GM18519 (cell line): Measurements from ENCODE around the gene VPS8.

Experiments used
- ATAC-seq: cut with Tn5 transposase; IDR thresholded peaks from one replicate; pipeline ENCODE4 v1.9.1; 2021; ENCODE audit warnings: mild to moderate bottlenecking, moderate library complexity; ENCODE audit not compliant: unreplicated experiment, low FRiP score

The VPS8 gene

DNA sequence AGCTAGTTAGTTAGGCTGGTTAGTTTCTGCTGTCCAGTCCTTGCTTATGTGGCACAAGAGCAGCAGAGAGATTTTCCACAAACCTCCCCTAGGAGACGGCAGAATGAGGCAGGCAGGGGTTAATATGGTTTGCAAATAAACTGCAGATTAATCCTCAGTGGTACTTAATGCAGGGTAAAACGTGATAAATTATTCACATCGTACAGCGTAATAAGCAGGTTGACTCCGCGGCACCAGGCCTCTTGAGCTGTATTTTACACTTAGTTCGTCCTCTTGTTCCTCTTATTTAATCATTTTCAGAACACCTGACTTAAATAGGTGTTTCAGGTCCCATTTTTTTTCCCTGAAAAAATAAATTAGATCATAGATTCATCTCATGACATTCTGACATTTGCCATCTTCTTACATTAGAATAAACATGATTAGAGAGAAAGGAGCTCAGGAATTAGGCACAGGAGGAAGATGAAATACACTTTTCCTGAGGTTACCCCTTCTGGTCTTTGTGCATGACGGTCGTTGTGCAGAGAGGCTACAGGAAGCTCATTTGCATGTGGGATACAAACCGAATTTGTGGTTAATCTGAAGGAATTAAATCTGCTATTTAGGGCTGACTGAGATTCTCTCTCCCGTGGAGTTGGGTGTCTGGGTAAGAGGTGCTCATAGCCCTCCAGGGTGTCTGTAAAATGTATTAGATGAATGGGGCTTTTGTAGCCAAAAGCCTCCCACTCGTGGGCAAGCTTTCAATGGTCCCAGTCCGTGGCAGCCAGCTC is 27.1 kb upstream of the VPS8 start:
- no peak for ATAC-seq

DNA sequence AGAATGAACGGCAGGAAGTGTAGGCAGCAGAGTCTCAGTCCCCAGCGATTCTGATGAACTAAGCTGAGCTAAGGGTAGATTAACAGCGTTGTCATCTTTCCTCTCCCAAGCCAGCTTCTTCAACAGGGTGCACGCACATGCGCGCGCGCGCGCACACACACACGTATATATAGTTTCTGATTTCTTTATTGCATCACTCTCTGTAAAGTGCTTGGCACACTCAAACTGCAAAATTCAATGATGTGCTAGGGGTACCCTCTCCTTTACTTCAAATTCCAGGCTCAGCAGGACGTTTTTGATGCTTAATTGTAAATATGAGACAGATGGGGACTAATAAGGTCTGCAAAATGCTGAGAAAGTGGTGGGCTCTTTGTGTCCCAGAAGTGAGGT is 26.1 kb upstream of the VPS8 start:
- no peak for ATAC-seq

- ATAC-seq, result no peak
Measured at GRCh38 chr3:184786280-184786941, 25.6 kb upstream of the VPS8 start.

- no peak for ATAC-seq
Measured at GRCh38 chr3:184788751-184789150, 23.2 kb upstream of the VPS8 start.

GRCh38 chr3:184789314-184789998 is 22.5 kb upstream of the VPS8 start:
- no peak for ATAC-seq

DNA sequence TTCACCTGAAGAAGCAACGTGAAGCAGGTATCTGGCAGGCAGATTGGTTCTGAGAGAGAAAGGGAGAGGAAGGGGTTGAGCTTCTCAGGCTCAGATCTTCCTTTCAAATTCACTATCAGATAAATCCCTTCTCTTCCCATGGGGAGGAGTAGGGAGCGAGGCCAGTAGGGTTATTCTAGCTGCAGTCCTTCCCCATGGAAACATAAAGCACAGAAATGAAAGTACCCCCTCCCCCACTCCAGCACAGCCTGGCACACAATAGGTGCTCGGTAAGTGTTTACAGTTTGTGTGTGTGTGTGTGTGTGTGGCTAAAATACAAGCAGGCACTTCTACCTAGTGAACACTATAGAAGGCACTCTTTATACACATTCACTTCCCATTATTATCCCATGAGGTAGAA is 20.8 kb upstream of the VPS8 start:
- ATAC-seq, result no peak

- ATAC-seq, result no peak
Measured at GRCh38 chr3:184795522-184796190, 16.3 kb upstream of the VPS8 start.

DNA sequence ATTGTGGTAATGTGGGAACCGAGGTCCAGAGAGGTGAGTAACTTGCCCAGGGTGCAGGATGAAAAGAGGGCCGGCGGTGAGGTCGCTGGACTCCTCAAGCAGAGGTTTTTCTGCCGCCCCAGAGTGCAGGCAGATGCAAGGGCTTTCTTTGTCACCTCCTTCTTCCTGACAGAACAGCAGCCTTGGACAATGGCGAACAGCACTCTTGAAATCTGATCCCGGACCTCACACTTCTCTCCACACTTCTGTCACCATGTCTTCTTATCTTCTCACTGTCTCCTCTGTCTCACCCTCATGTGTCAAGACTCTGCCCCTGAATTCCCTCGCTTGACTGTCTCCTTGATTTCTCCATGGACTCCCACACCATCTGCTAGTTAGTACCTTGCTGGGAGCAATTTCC is 15.4 kb upstream of the VPS8 start:
- ATAC-seq, result no peak

GRCh38 chr3:184796954-184797353 is 15.0 kb upstream of the VPS8 start:
- no peak for ATAC-seq

- no peak for ATAC-seq
Measured at GRCh38 chr3:184798120-184798519, 13.8 kb upstream of the VPS8 start.

GRCh38 chr3:184800349-184800930 is 11.5 kb upstream of the VPS8 start:
- ATAC-seq, result no peak

DNA sequence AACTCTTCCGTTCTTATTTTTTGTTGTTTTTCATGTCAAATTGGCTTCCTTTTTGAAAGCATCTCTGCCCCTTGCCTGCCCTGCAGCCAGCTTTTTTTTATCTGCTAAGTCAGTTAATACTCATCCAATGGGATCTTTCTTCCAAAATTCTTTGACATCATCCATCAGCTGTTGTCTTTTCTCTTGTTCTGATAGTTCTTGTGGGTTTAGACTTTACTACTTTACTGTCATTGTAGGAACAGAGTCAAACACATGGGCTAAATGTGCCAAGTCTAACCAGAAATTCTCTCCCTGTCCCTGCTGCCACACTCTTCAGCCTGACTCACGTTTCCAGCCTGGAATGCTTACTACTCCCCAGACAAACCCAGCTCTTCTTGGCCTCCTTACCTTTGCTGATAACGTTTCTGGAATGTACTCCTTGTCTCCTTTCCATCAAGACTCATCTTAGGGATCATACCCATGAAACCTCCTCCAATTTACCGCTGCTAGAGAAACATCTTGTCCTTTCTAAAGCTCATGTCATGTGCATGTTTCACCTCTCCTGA is 10.7 kb upstream of the VPS8 start:
- no peak for ATAC-seq

GRCh38 chr3:184802150-184802549 is 9.8 kb upstream of the VPS8 start:
- ATAC-seq, result no peak

GRCh38 chr3:184804801-184805200 is 7.2 kb upstream of the VPS8 start:
- ATAC-seq, result no peak

- no peak for ATAC-seq
Measured at GRCh38 chr3:184805351-184806038, 6.5 kb upstream of the VPS8 start.

GRCh38 chr3:184806567-184807271 is 5.2 kb upstream of the VPS8 start:
- ATAC-seq, result no peak

DNA sequence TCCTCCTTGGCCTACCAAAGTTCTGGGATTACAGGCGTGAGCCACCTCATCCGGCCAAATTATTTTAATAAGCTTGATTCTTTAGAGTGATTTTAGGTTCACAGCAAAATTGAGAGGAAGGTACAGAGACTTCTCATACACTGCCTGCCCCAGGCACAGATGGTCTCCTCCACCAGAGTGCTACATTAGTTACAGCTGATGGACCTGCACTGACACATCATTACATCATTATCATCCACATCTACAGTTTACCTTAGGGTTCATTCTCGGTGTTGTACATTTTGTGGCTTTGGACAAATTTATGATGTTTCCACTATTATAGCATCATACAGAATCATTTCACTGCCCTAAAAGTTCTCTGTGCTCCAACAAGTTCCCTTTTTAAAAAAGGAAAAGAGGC is 4.4 kb upstream of the VPS8 start:
- no peak for ATAC-seq

- no peak for ATAC-seq
Measured at GRCh38 chr3:184808021-184808420, 3.9 kb upstream of the VPS8 start.

- ATAC-seq, result no peak
Measured at GRCh38 chr3:184810146-184810545, 1.8 kb upstream of the VPS8 start.
